Fibroblast of upper back skin (primary cell): ENCODE results near the gene TXNDC12.

Source experiments
- DNase-seq: peaks from one replicate; pipeline ENCODE4 v3.0.0-alpha.2; 2013

Gene TXNDC12

DNA sequence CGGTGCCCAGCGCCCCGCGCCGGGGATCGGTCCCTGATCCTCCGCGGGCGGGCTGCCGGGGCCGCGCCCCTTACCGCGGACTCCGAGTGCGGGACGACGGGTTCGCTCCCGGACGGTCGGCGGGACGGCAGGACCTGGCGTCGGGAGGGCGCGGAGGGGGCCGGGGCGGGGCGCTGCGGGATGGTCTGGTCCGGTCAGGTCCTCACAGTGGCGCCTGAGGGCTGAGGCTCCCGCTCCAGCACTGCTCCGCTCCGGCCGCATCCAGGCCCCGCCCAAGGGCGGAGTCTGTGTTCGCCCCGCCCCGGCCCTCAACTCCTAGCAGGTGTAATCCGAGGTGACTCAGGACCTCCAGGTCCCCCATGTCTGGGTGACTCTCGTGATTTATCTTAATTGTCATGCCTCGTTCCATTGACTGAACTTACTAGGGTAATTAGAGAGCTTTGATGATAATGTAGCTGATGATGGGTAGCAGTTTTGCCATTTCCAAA is 64.5 kb downstream of the TXNDC12 start, which contains the start of gene RAB3B:
Gene RAB3B (minus strand): TSS at position 223 of the 488 bp plus-strand sequence. CDS start 13,583 bp downstream, outside the sequence.
- peak; percentile 59 for DNase-seq

- DNase-seq = no peak
Measured at GRCh38 chr1:51989582-51990477, 65.2 kb downstream of the TXNDC12 start.

GRCh38 chr1:51988254-51988653 is 66.7 kb downstream of the TXNDC12 start:
- no peak for DNase-seq

GRCh38 chr1:51986718-51987117 is 68.3 kb downstream of the TXNDC12 start:
- DNase-seq = no peak

GRCh38 chr1:51982161-51982560 is 72.8 kb downstream of the TXNDC12 start:
- no peak for DNase-seq

DNA sequence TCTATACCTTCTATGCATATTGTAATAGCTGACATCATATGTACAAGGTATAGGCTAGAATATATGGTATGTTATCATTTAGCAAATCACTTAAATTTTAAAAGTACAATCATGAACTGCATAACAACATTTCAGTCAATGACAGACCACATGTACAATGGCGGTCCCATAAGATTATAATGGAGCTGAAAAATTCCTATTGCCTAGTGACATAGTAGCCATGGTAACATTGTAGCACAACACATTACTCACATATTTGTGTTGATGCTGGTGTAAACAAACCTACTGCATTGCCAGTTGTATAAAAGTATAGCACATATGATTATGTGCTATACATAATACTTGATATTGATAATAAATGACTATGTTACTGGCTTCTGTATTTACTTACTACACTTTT is 73.4 kb downstream of the TXNDC12 start:
- DNase-seq = no peak

- no peak for DNase-seq
Measured at GRCh38 chr1:51978099-51978498, 76.9 kb downstream of the TXNDC12 start.

GRCh38 chr1:51976846-51977602 is 78.0 kb downstream of the TXNDC12 start:
- DNase-seq = no peak

GRCh38 chr1:51973587-51974474 is 81.2 kb downstream of the TXNDC12 start:
- DNase-seq = no peak
